Neural cell (in vitro differentiated cells): ENCODE measurements around the gene PHF21B.

Source experiments
- RAD21 ChIP-seq: fragments of 450-650 bp; conservative IDR thresholded peaks from 2 replicates; pipeline ENCODE4 v1.6.1; 2014; ENCODE audit warnings: antibody characterized with exemption, mild to moderate bottlenecking, moderate library complexity
- TF ChIP-seq, protein P1 (sequence below): fragments of 450-650 bp; IDR thresholded peaks from 2 replicates; pipeline ENCODE4 v1.5.1; 2014; ENCODE audit warnings: antibody characterized with exemption, mild to moderate bottlenecking, moderate library complexity; ENCODE audit not compliant: poor library complexity, severe bottlenecking

DNA sequence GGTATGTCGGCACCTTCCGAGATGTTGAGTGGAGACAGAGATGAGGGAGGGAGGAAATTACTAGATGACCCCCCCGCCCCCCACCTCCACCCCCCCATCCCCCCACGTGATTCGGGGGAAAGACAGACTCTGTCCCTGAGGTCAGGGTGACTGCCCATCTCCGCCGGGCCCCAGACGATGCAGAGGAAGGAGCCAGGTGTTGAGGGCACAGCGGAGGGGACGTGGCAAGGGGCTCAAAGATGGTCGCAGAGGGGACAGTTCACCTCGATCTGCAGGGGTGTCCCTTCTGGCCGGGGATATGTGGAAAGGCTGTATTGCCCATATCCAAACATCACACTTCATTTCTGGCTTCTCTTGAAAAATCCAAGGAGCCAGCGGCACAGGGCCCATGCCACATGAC, 14.1 kb downstream of the PHF21B start:
- TF ChIP-seq, protein P1, sequence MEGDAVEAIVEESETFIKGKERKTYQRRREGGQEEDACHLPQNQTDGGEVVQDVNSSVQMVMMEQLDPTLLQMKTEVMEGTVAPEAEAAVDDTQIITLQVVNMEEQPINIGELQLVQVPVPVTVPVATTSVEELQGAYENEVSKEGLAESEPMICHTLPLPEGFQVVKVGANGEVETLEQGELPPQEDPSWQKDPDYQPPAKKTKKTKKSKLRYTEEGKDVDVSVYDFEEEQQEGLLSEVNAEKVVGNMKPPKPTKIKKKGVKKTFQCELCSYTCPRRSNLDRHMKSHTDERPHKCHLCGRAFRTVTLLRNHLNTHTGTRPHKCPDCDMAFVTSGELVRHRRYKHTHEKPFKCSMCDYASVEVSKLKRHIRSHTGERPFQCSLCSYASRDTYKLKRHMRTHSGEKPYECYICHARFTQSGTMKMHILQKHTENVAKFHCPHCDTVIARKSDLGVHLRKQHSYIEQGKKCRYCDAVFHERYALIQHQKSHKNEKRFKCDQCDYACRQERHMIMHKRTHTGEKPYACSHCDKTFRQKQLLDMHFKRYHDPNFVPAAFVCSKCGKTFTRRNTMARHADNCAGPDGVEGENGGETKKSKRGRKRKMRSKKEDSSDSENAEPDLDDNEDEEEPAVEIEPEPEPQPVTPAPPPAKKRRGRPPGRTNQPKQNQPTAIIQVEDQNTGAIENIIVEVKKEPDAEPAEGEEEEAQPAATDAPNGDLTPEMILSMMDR = no peak
- TF ChIP-seq RAD21 = no peak
